Measurements from ENCODE around the gene BTNL3.

BTNL3 gene

GRCh38 chr5:181050016-181050415 lies 61.4 kb downstream of the BTNL3 start:
- no peak for DNase-seq

GRCh38 chr5:181051841-181052671 lies 63.4 kb downstream of the BTNL3 start:
- DNase-seq = no peak

- no peak for DNase-seq
Measured at GRCh38 chr5:181052672-181053487, 64.2 kb downstream of the BTNL3 start.

GRCh38 chr5:181053488-181054121 lies 65.0 kb downstream of the BTNL3 start:
- no peak for DNase-seq

DNA sequence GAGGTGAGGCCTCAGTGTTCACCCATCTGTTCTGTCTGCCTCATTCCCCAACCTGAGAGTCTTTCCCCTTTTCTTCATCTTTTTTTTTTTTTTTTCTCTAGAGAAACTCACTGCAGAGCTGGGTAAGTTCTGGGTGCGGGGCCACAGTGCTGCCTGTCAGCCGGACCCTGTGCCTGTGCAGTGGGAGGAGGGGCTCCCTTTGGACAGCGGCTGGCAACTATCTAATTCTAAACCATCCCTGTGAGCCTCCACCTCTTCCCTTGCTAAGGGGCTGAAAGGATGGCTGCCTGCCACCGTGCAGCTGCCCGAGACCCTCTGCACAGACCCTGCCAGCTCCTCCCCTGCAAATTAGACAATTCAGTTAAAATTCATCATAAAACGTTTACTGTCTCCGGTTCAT lies 65.5 kb downstream of the BTNL3 start:
- DNase-seq = no peak

- DNase-seq = no peak
Measured at GRCh38 chr5:181054871-181055459, 66.3 kb downstream of the BTNL3 start.
